C4-2B (cell line): ENCODE results near the gene SP100.

Experiments
- H3K27ac ChIP-seq: fragments of 450-650 bp; 2 replicates; pipeline ENCODE4 v1.5.1; 2017
- CTCF ChIP-seq: fragments of 450-650 bp; conservative IDR thresholded peaks from 2 replicates; pipeline ENCODE4 v1.5.1; 2017; ENCODE audit warnings: mild to moderate bottlenecking
- ZFX ChIP-seq: fragments of 450-650 bp; IDR thresholded peaks from 2 replicates; pipeline ENCODE4 v1.6.1; 2017

Gene SP100

GRCh38 chr2:230453006-230453405 lies 37.0 kb downstream of the SP100 start:
- H3K27ac ChIP-seq, result no peak overlapping the region
- TF ChIP-seq CTCF, result no peak
- TF ChIP-seq ZFX, result no peak

GRCh38 chr2:230455005-230455684 lies 39.1 kb downstream of the SP100 start:
- H3K27ac ChIP-seq, result no peak overlapping the region
- TF ChIP-seq CTCF, result no peak
- TF ChIP-seq ZFX, result no peak

GRCh38 chr2:230457073-230457768 lies 41.2 kb downstream of the SP100 start:
- H3K27ac ChIP-seq, result no peak overlapping the region
- TF ChIP-seq CTCF (no peak), ZFX (no peak)

- no peak overlapping the region for H3K27ac ChIP-seq
- TF ChIP-seq CTCF (no peak), ZFX (no peak)
These were observed 41.8 kb downstream of the SP100 start for GRCh38 chr2:230457793-230458192.

GRCh38 chr2:230459216-230459615 lies 43.2 kb downstream of the SP100 start:
- no peak overlapping the region for H3K27ac ChIP-seq
- TF ChIP-seq ZFX (no peak), CTCF (no peak)

GRCh38 chr2:230471074-230471473 lies 55.1 kb downstream of the SP100 start:
- no peak overlapping the region for H3K27ac ChIP-seq
- TF ChIP-seq CTCF (no peak), ZFX (no peak)

- H3K27ac ChIP-seq, result no peak overlapping the region
- TF ChIP-seq CTCF, result no peak
- no peak for TF ChIP-seq ZFX
These were observed 56.6 kb downstream of the SP100 start for GRCh38 chr2:230472621-230473018.
